Brain microvascular endothelial cell (primary cell): ENCODE results near the gene CTSO.

ENCODE experiments used
- DNase-seq: peaks from one replicate; pipeline ENCODE4 v3.0.0-alpha.2; 2020
- H3K27ac ChIP-seq: fragments of 250-450 bp; sonication (Bioruptor Pico); 2 replicates; pipeline ENCODE4 v1.5.1; 2020; ENCODE audit warnings: mild to moderate bottlenecking, moderate library complexity
- H3K27me3 ChIP-seq: fragments of 250-450 bp; sonication (Bioruptor Pico); replicated peaks from 2 replicates; pipeline ENCODE4 v1.5.1; 2020; ENCODE audit warnings: mild to moderate bottlenecking
- H3K36me3 ChIP-seq: fragments of 250-450 bp; sonication (Bioruptor Pico); replicated peaks from 2 replicates; pipeline ENCODE4 v1.5.1; 2020; ENCODE audit warnings: mild to moderate bottlenecking
- H3K4me3 ChIP-seq: 2 replicates; pipeline ENCODE4 v1.5.1; 2011; ENCODE audit warnings: low read depth, mild to moderate bottlenecking, control low read depth, low read length, moderate library complexity
- in situ Hi-C: cut with HindIII; loops from 2 replicates; pipeline ENCODE4 v1.10.0; 2017; ENCODE audit warnings: low sequenced_read_pairs, low pct_ligation_motif_present
- TF ChIP-seq, protein P1 (sequence below): IDR thresholded peaks from 2 replicates; pipeline ENCODE4 v1.5.1; 2011; ENCODE audit warnings: low read depth, mild to moderate bottlenecking, moderate library complexity, low read length, control low read depth, inconsistent platforms; ENCODE audit errors: missing control alignments

The CTSO gene

DNA sequence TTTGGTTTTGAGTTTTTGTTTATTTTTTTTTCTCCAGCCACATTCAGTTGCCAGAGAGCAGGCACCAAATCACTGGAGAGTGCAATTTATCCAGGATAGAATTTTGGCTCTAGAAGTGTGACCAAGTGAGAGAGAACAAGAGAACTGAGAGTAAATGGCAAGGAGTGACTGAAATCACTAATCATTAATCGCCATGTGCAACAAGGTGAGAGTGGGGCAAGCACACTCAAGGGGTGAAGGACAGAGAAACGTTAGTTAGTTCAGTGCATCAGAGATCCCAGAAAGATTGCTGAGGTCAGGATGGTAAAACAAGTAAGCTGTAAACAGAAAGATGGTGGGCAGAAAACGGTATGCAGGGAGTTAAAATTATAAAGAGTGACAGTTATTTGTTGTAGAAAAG lies 69.8 kb downstream of the CTSO start:
- no peaks in the 10 kb centered on the region for H3K27me3 ChIP-seq
- H3K4me3 ChIP-seq = no peak overlapping the region
- H3K27ac ChIP-seq = no peak overlapping the region
- in situ Hi-C loops = no loop called here
- no peaks in the 10 kb centered on the region for H3K36me3 ChIP-seq
- DNase-seq = no peak
- TF ChIP-seq, protein P1, sequence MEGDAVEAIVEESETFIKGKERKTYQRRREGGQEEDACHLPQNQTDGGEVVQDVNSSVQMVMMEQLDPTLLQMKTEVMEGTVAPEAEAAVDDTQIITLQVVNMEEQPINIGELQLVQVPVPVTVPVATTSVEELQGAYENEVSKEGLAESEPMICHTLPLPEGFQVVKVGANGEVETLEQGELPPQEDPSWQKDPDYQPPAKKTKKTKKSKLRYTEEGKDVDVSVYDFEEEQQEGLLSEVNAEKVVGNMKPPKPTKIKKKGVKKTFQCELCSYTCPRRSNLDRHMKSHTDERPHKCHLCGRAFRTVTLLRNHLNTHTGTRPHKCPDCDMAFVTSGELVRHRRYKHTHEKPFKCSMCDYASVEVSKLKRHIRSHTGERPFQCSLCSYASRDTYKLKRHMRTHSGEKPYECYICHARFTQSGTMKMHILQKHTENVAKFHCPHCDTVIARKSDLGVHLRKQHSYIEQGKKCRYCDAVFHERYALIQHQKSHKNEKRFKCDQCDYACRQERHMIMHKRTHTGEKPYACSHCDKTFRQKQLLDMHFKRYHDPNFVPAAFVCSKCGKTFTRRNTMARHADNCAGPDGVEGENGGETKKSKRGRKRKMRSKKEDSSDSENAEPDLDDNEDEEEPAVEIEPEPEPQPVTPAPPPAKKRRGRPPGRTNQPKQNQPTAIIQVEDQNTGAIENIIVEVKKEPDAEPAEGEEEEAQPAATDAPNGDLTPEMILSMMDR = no peak

DNA sequence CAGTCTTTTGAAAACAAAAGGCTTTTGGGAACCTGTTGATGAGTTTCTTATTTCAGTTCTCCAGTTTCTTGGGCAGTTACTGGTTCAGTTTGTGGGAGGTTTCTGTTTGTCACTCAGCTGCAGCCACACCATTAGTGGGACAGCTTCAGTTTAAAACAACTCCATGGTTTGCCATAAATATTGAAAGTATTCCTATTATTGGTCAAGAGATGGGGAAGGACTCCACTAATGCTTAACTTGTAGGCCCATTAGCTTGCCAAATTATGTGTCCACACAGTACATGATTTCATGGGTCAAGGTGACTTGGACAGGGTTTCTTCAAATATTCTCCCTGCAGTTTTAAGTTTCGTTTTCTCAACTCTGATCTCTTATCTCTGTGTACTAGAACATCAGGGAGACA lies 72.1 kb downstream of the CTSO start:
- DNase-seq = no peak
- Histone ChIP-seq H3K27me3 (no peaks in the 10 kb centered on the region), H3K36me3 (no peaks in the 10 kb centered on the region), H3K27ac (no peak overlapping the region), H3K4me3 (no peak overlapping the region)
- TF ChIP-seq, protein P1 = no peak
- in situ Hi-C loops = no loop called here

DNA sequence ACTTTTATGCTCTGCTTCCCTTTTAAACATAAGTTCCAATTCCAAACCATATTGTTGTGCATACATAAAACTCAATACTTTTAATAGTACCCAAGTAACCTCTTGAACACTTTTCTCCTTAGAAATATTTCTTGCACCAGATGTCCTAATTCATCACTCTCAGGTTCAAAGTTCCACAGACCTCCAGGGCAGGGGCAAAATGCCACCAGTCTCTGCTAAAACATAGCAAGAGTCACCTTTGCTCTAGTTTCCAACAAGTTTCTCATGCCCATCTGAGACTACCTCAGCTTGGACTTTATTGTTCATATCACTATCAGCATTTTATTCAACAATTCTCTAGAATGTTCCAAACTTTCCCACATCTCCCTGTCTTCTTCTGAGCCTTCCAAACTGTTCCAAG lies 73.9 kb downstream of the CTSO start:
- DNase-seq = no peak
- in situ Hi-C loops = no loop called here
- TF ChIP-seq, protein P1 = no peak
- Histone ChIP-seq H3K4me3 (no peak overlapping the region), H3K36me3 (no peaks in the 10 kb centered on the region), H3K27me3 (no peaks in the 10 kb centered on the region), H3K27ac (no peak overlapping the region)

DNA sequence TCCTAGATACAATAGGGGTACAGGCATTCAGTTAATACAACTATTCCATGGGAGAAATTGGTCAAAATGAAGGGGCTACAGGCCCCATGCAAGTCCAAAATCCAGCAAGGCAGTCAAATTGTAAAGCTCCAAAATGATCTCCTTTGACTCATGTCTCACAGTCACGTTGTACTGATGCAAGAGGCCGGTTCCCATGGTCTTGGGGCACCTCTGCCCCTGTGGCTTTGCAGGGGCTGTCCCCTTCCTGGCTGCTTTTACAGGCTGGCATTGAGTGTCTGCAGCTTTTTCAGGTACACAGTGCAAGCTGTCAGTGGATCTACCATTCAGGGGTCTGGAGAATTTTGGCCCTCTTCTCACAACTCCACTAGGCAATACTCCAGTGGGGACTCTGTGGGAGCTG lies 75.1 kb downstream of the CTSO start:
- in situ Hi-C loops = no loop called here
- DNase-seq = no peak
- no peak overlapping the region for H3K27ac ChIP-seq
- no peaks in the 10 kb centered on the region for H3K27me3 ChIP-seq
- H3K4me3 ChIP-seq = no peak overlapping the region
- H3K36me3 ChIP-seq = no peaks in the 10 kb centered on the region
- TF ChIP-seq, protein P1 = no peak

DNA sequence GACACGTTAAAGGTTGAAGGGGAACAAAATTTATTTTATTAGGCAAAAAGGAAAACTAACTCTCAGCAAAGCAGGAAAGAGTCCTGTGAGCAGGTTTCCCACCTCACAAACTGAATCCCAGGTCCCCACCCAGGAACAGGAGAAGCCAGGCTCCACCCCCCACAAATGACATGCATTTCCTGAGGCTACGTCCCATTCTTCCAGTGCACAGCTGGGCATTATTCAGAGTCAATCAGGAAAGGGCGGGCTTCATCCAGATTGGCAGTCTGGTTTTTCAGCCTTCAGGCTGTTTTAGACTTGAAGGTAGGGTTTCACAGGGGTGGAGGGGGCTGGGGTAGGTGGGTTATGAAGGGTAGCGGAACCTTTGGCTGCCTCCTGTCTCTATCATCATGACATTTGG lies 75.7 kb downstream of the CTSO start:
- no peaks in the 10 kb centered on the region for H3K36me3 ChIP-seq
- H3K4me3 ChIP-seq = no peak overlapping the region
- in situ Hi-C loops = no loop called here
- TF ChIP-seq, protein P1 = no peak
- DNase-seq = no peak
- no peaks in the 10 kb centered on the region for H3K27me3 ChIP-seq
- H3K27ac ChIP-seq = no peak overlapping the region

DNA sequence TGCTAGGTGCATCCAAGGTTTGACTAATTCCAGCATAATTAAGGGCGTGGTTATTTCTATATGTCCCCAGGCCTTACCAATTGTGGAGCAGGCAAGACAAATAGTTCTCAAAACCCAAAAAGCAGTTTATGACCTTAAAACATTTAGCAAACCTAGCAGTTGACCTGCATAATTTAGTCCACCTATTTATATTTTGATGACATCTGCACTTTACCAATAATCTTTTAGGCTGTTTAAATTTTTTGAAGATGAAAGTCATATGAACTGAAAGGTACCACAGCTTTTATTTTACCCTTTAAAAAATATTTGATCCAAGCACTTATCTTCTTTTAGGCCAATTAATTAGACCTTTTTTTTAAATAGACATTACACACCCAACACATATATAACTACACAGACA lies 77.8 kb downstream of the CTSO start:
- no peaks in the 10 kb centered on the region for H3K36me3 ChIP-seq
- in situ Hi-C loops = no loop called here
- TF ChIP-seq, protein P1 = no peak
- DNase-seq = no peak
- no peak overlapping the region for H3K27ac ChIP-seq
- H3K4me3 ChIP-seq = no peak overlapping the region
- H3K27me3 ChIP-seq = no peaks in the 10 kb centered on the region
